B cell (primary cell): ENCODE measurements around the gene KDM3B. TPM values are rescaled to one million over a fixed set of nuclear protein-coding genes. Genes with fewer than 3 reads are reported as not detected.
A peak's percentile ranks its signal among the peaks of the same experiment; 100 is the strongest.

Source experiments
- ATAC-seq: fragments of 200-7000 bp; cut with Tn5 transposase; one replicate; pipeline ENCODE4 v1.10.0; 2021; ENCODE audit warnings: low read depth, mild to moderate bottlenecking, moderate number of reproducible peaks, moderate library complexity
- CTCF ChIA-PET: fragments of 350-600 bp; sonication (Branson Sonifier 250); formaldehyde crosslinking; loops from one replicate; lab custom pipeline; 2021; ENCODE audit warnings: antibody characterized with exemption, inconsistent platforms; lab: Charles Lee
- POLR2A ChIA-PET: fragments of 350-600 bp; sonication (Branson Sonifier 250); formaldehyde crosslinking; loops from one replicate; lab custom pipeline; 2021; ENCODE audit warnings: antibody characterized with exemption; lab: Charles Lee
- DNase-seq: peaks from one replicate; pipeline ENCODE4 v3.0.0; 2013
- H2AFZ ChIP-seq: 2 replicates; pipeline ENCODE4 v1.6.1; 2012; ENCODE audit warnings: mild to moderate bottlenecking, low read depth, low read length; ENCODE audit not compliant: insufficient read depth, poor library complexity, severe bottlenecking
- H3K27ac ChIP-seq, 2 donors: 1 replicate in 1 of 2; 2 replicates in 1 of 2; pipeline ENCODE4 v1.5.1; 2012 to 2013; ENCODE audit warnings: low read length in 2 of 2, mild to moderate bottlenecking in 2 of 2, moderate library complexity in 1 of 2
- H3K27me3 ChIP-seq, 4 experiments: fragments of 200-600 bp in 1 of 4; sonication (generic) in 1 of 4; replicated peaks in 1 of 4; 1 replicate in 2 of 4; 2 replicates in 2 of 4; pipeline versions ENCODE4 v1.6.1 to v1.7.0; 2013 to 2016; ENCODE audit warnings: low read length in 3 of 4, mild to moderate bottlenecking in 2 of 4, mixed read lengths in 1 of 4, moderate library complexity in 1 of 4; ENCODE audit not compliant: insufficient read depth in 4 of 4, control insufficient read depth in 3 of 4; ENCODE audit errors: control extremely low read depth in 1 of 4
- H3K36me3 ChIP-seq, 2 experiments: replicated peaks in 1 of 2; 1 replicate in 1 of 2; 2 replicates in 1 of 2; pipeline versions ENCODE4 v1.6.1 to v1.7.1; 2013; ENCODE audit warnings: low read length in 1 of 2; ENCODE audit not compliant: insufficient read depth in 2 of 2, control insufficient read depth in 1 of 2; ENCODE audit errors: control extremely low read depth in 1 of 2, extremely low read depth in 1 of 2
- H3K4me1 ChIP-seq, 2 donors: fragments of 200-600 bp in 1 of 2; sonication (generic) in 1 of 2; 1 replicate in 1 of 2; 2 replicates in 1 of 2; pipeline versions ENCODE4 v1.5.1 to v1.6.1; 2013 to 2017; ENCODE audit warnings: low read length in 2 of 2; ENCODE audit not compliant: control insufficient read depth in 2 of 2, insufficient read depth in 2 of 2
- H3K4me2 ChIP-seq: replicated peaks from 2 replicates; pipeline ENCODE3; 2012; ENCODE audit warnings: mild to moderate bottlenecking, low read depth, low read length; ENCODE audit not compliant: poor library complexity, severe bottlenecking
- H3K4me3 ChIP-seq, 5 experiments: fragments of 200-600 bp in 1 of 5; sonication (generic) in 1 of 5; 1 replicate in 3 of 5; 2 replicates in 2 of 5; pipeline versions ENCODE4 v1.5.1 to v1.7.0; 2011 to 2016; ENCODE audit warnings: low read length in 4 of 5, mild to moderate bottlenecking in 4 of 5, low read depth in 2 of 5, control low read depth in 1 of 5, moderate library complexity in 1 of 5; ENCODE audit not compliant: insufficient read depth in 1 of 5; ENCODE audit errors: control extremely low read depth in 1 of 5, extremely low read depth in 1 of 5
- H3K79me2 ChIP-seq: fragments of 200-600 bp; sonication (generic); one replicate; pipeline ENCODE4 v1.6.0; 2016; ENCODE audit warnings: low read length; ENCODE audit not compliant: control insufficient read depth, insufficient read depth
- H3K9ac ChIP-seq: fragments of 200-600 bp; sonication (generic); 2 replicates; pipeline ENCODE4 v1.6.1; 2017; ENCODE audit warnings: mild to moderate bottlenecking, low read length, moderate library complexity
- H3K9me3 ChIP-seq, 3 donors: one replicate each; pipeline versions ENCODE4 v1.6.1 to v1.7.1; 2013; ENCODE audit warnings: low read length in 2 of 3; ENCODE audit not compliant: control insufficient read depth in 2 of 3, insufficient read depth in 1 of 3; ENCODE audit errors: control extremely low read depth in 1 of 3
- H4K20me1 ChIP-seq: 2 replicates; pipeline ENCODE4 v1.6.0; 2012; ENCODE audit warnings: mild to moderate bottlenecking, low read length; ENCODE audit not compliant: insufficient read depth, control insufficient read depth, poor library complexity, severe bottlenecking
- H3K27ac Mint-ChIP-seq: one replicate; pipeline ENCODE4 v1.8.0; 2021; ENCODE audit warnings: mixed read lengths
- H3K27me3 Mint-ChIP-seq: one replicate; pipeline ENCODE4 v1.8.0; 2021; ENCODE audit warnings: mixed read lengths
- H3K4me1 Mint-ChIP-seq: one replicate; pipeline ENCODE4 v1.8.0; 2021; ENCODE audit warnings: mixed read lengths
- H3K4me3 Mint-ChIP-seq: one replicate; pipeline ENCODE4 v1.8.0; 2021; ENCODE audit warnings: mixed read lengths
- H3K9me3 Mint-ChIP-seq: one replicate; pipeline ENCODE4 v1.8.0; 2022; ENCODE audit warnings: mixed read lengths; ENCODE audit not compliant: insufficient read depth
- EZH2 ChIP-seq: IDR thresholded peaks from 2 replicates; pipeline ENCODE4 v1.6.1; 2012; ENCODE audit warnings: borderline replicate concordance, low read depth, mild to moderate bottlenecking, moderate library complexity, low read length; ENCODE audit not compliant: insufficient read depth, poor library complexity, severe bottlenecking
- WGBS: methylation state at CpG from one replicate; pipeline ENCODE4 v1.1.5; 2013; ENCODE audit warnings: missing lambda C conversion rate; ENCODE audit not compliant: insufficient coverage; 5-methylcytosine and 5-hydroxymethylcytosine counted together
- intact Hi-C: fragments of 100-400 bp; cut with micrococcal nuclease; formaldehyde crosslinking; loops from one replicate; pipeline ENCODE4 v1.10.0; 2022
- polyA plus RNA-seq: library from polyadenylated mRNA; depleted of rRNA; stranded (reverse); fragments of >200 nt; gene quantifications from 2 replicates; pipeline ENCODE4 v1.2.3, GENCODE V29; 2012
- total RNA-seq, 2 donors: library from RNA; stranded (reverse); fragments of 120-200 nt in 1 of 2; gene quantifications; 1 replicate in 1 of 2; 2 replicates in 1 of 2; pipeline versions ENCODE4 v1.2.3 to v1.2.4, GENCODE V29; 2013 to 2022
- TF ChIP-seq, protein P1 (sequence below): fragments of 200-600 bp; IDR thresholded peaks from one replicate; pipeline ENCODE4 v1.8.0; 2022; ENCODE audit warnings: antibody characterized with exemption, mild to moderate bottlenecking

KDM3B gene
- total and polyA plus RNA-seq, 2 donors (not counting 1 experiment from before 2014, with no cell fraction given), result 41.8 to 99.9 TPM

DNA sequence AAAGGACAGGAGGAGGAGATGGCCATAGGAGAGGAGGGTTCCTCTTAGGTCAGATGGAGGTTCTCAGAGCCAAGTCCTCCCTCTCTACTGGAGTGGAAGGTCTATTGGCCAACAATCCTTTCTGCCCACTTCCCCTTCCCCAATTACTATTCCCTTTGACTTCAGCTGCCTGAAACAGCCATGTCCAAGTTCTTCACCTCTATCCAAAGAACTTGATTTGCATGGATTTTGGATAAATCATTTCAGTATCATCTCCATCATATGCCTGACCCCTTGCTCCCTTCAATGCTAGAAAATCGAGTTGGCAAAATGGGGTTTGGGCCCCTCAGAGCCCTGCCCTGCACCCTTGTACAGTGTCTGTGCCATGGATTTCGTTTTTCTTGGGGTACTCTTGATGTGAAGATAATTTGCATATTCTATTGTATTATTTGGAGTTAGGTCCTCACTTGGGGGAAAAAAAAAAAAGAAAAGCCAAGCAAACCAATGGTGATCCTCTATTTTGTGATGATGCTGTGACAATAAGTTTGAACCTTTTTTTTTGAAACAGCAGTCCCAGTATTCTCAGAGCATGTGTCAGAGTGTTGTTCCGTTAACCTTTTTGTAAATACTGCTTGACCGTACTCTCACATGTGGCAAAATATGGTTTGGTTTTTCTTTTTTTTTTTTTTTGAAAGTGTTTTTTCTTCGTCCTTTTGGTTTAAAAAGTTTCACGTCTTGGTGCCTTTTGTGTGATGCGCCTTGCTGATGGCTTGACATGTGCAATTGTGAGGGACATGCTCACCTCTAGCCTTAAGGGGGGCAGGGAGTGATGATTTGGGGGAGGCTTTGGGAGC is 115.9 kb downstream of the KDM3B start:
- peaks cover 3% of the 10 kb centered on the region for H3K79me2 ChIP-seq
- no peak overlapping the region for H3K4me3 ChIP-seq
- no peak overlapping the region for H3K4me2 ChIP-seq
- H3K9ac ChIP-seq, result no peak overlapping the region
- Mint-ChIP-seq H3K4me1 (peaks cover 31% of the 10 kb centered on the region), H3K27ac (no peak overlapping the region), H3K27me3 (no peaks in the 10 kb centered on the region), H3K9me3 (no peaks in the 10 kb centered on the region), H3K4me3 (peak overlapping the region; percentile 94)
- no peak overlapping the region for H3K27ac ChIP-seq
- intact Hi-C loops, result loop anchor here (10.0 kb wide), 1 partner anchor 936 kb away; the partner anchor contains the start of gene SPATA24
- CTCF ChIA-PET, result interaction anchor here (1.2 kb wide), 1 partner anchor 35 kb away, joined by 3 read pairs; no protein-coding TSS in a partner anchor
- TF ChIP-seq, protein P1, sequence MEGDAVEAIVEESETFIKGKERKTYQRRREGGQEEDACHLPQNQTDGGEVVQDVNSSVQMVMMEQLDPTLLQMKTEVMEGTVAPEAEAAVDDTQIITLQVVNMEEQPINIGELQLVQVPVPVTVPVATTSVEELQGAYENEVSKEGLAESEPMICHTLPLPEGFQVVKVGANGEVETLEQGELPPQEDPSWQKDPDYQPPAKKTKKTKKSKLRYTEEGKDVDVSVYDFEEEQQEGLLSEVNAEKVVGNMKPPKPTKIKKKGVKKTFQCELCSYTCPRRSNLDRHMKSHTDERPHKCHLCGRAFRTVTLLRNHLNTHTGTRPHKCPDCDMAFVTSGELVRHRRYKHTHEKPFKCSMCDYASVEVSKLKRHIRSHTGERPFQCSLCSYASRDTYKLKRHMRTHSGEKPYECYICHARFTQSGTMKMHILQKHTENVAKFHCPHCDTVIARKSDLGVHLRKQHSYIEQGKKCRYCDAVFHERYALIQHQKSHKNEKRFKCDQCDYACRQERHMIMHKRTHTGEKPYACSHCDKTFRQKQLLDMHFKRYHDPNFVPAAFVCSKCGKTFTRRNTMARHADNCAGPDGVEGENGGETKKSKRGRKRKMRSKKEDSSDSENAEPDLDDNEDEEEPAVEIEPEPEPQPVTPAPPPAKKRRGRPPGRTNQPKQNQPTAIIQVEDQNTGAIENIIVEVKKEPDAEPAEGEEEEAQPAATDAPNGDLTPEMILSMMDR, result no peak
- no peak for TF ChIP-seq EZH2
- no peaks in the 10 kb centered on the region for H3K27me3 ChIP-seq
- H4K20me1 ChIP-seq, result peaks cover 25% of the 10 kb centered on the region
- no peak overlapping the region for H2AFZ ChIP-seq
- peaks cover 16 to 27% of the 10 kb centered on the region in 2 donors for H3K4me1 ChIP-seq
- H3K36me3 ChIP-seq, result peaks cover 0 to 2% of the 10 kb centered on the region in 2 experiments
- 79% methylated on average over 4 of the region's 7 CpGs for WGBS
- DNase-seq, result no peak
- no peak for ATAC-seq
- no peaks in the 10 kb centered on the region for H3K9me3 ChIP-seq
- POLR2A ChIA-PET, result no interaction called here

DNA sequence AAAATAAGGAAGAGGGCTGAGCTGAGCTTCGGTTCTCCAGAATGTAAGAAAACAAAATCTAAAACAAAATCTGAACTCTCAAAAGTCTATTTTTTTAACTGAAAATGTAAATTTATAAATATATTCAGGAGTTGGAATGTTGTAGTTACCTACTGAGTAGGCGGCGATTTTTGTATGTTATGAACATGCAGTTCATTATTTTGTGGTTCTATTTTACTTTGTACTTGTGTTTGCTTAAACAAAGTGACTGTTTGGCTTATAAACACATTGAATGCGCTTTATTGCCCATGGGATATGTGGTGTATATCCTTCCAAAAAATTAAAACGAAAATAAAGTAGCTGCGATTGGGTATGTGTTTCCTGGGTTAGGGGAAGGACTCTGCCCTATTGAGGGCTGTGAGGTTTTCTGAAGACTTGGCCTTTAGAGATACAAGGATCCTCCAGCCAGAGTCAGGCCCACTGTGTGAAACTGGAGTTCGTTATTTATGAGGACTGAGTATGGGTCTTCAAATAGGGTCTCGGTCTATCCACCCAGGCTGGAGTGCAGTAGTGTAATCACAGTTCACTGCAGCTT is 116.6 kb downstream of the KDM3B start:
- H3K79me2 ChIP-seq, result peaks cover 3% of the 10 kb centered on the region
- TF ChIP-seq, protein P1, result no peak
- TF ChIP-seq EZH2, result no peak
- no peak overlapping the region for H3K27ac ChIP-seq
- H3K27me3 ChIP-seq, result no peaks in the 10 kb centered on the region
- Mint-ChIP-seq H3K27me3 (no peaks in the 10 kb centered on the region), H3K4me1 (peaks cover 27% of the 10 kb centered on the region), H3K4me3 (no peak overlapping the region), H3K27ac (no peak overlapping the region), H3K9me3 (no peaks in the 10 kb centered on the region)
- ATAC-seq, result no peak
- peaks cover 16 to 21% of the 10 kb centered on the region in 2 donors for H3K4me1 ChIP-seq
- ChIA-PET POLR2A (no interaction called here), CTCF (interaction anchor here (1.2 kb wide), 1 partner anchor 34 kb away, joined by 3 read pairs; no protein-coding TSS in a partner anchor)
- no peak overlapping the region for H2AFZ ChIP-seq
- 96% methylated on average over 5 of the region's 8 CpGs for WGBS
- H3K4me3 ChIP-seq, result no peak overlapping the region
- no peak for DNase-seq
- intact Hi-C loops, result loop anchor here (10.0 kb wide), 1 partner anchor 936 kb away; the partner anchor contains the start of gene SPATA24
- no peaks in the 10 kb centered on the region for H3K9me3 ChIP-seq
- H3K36me3 ChIP-seq, result peaks cover 0 to 2% of the 10 kb centered on the region in 2 experiments
- peaks cover 25% of the 10 kb centered on the region for H4K20me1 ChIP-seq
- H3K9ac ChIP-seq, result no peak overlapping the region
- no peak overlapping the region for H3K4me2 ChIP-seq
